GM12872 (cell line): Measurements from ENCODE around the gene ELK4.

ENCODE experiments used
- TF ChIP-seq, protein P1 (sequence below): IDR thresholded peaks from 3 replicates; pipeline ENCODE4 v1.5.1; 2011; ENCODE audit warnings: low read depth, mild to moderate bottlenecking, low read length, moderate library complexity; ENCODE audit not compliant: insufficient read depth

ELK4 gene

DNA sequence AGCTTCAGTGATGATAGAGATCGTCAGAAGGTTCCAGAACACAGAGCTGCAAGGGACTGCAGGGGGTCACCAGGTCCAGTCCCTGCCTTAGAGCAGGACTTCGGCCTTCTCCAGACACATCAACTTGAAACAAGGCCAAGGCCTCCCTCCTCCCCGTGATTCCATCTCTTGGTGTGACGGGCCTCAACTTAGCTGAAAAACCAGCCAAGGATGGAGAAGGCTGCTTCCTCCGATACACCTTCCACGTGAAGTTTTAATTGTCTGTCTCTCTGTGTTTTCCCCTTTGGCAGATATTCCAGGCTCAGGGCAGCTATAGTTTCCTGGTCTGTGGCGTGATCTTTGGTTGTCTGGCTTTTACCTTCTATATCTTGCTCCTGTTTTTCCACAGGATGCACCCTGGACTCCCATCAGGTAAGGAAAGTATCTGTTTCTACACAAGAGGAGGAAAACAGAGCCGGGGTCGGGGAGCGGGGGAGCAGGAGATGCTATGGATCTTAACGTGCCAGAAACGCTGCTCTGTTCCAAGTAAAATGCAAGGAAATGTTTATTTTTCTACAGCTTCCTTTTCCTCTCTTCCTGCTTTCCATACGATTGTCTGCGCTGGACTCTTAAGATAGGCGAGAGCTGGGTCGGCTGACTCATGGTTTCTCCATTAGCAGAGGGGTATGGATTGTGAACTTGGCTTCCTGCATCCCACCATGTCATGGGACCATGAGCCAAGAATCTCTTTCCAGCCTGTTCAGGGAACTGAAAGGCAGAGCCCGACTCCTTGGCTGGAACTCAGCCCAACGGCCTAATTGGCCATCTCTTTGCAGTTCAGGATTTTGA, 32.8 kb downstream of the ELK4 start:
- TF ChIP-seq, protein P1, sequence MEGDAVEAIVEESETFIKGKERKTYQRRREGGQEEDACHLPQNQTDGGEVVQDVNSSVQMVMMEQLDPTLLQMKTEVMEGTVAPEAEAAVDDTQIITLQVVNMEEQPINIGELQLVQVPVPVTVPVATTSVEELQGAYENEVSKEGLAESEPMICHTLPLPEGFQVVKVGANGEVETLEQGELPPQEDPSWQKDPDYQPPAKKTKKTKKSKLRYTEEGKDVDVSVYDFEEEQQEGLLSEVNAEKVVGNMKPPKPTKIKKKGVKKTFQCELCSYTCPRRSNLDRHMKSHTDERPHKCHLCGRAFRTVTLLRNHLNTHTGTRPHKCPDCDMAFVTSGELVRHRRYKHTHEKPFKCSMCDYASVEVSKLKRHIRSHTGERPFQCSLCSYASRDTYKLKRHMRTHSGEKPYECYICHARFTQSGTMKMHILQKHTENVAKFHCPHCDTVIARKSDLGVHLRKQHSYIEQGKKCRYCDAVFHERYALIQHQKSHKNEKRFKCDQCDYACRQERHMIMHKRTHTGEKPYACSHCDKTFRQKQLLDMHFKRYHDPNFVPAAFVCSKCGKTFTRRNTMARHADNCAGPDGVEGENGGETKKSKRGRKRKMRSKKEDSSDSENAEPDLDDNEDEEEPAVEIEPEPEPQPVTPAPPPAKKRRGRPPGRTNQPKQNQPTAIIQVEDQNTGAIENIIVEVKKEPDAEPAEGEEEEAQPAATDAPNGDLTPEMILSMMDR: no peak

DNA sequence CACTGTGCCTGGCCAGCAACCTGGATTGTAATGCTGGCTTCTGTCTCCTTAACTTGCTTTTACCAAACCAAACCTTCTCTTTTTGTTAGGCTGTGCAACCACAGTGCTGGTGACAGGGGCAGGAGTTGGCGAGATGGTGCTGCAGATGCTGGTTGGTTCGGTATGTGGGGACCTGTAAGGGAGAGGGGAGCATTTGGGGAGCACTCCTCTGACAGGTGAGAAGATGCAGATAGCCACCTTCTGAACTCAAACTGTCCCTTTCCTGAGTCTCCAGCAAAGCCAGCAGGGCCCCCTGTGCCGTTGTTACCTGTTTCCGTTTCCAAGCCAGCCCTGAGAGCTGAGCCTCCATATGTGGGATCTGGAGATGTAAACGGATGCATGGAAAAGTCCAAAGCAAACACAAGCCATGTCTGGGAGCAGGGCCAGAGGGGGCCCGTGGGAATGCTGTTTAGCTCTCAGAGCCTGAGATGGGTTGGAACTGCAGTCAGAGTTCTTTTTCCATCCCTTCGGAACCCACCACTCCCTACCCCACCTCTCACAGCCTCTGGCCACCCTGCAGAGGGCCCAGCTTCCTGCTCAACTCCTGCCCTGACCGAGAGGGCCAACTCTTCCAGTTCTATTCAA, 34.0 kb downstream of the ELK4 start:
- TF ChIP-seq, protein P1: no peak

DNA sequence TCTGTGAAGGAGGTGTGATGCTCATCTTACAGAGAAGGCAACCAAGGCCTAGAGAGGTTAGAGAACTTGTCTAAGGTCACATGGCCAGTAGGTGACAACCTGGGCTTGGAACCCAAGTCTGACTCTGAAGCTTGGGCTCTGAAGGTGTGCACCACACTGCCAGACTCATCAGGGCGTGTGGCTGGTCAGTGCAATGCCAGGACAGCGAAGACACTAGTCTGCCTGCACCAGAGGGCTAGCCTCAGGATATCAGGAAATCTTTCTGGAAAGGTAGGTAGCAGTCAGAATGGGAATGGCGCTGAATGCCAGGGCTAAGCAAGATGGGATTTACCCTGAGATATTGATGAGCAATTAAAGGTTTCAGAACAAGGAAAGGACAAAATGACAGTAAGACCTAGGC, 34.9 kb downstream of the ELK4 start:
- TF ChIP-seq, protein P1: no peak

DNA sequence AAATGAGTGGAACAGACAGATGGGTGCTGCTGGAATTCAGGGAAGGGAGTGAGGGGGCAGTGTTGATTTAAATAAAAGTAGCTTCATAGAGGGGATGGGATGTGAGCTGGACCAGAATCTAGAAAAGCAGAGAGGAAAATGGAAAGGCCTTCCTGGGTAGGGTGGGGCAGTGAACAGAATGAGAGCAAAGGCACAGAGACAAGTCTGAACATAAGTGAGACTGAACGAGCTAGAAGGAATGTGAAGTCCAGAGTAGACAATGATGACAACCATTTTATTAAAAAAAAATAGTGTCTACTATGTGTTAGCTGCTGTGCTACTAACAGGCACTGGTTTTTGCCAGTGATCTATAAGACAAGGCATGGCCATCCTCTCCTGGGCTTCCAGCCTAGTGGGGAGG, 36.0 kb downstream of the ELK4 start:
- TF ChIP-seq, protein P1: no peak

DNA sequence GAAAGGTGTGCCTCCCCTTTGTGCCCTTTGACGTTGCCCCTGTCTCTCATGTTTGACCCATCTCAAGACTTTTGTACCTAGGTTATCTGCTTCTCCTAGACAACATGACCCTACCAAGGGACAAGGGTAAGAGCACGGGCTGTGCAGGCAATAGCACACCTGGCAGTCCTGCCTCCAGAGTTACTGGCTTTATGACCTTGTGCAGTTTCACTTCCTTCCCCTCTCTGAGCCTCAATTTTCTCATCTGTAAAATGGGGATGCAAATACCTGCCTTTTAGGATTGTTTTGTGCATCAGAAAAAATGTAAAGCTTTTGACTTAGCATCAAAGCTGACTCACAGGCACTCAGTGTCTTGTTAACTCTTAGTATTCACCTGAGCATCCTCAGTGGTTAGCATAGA, 36.4 kb downstream of the ELK4 start:
- TF ChIP-seq, protein P1: no peak

DNA sequence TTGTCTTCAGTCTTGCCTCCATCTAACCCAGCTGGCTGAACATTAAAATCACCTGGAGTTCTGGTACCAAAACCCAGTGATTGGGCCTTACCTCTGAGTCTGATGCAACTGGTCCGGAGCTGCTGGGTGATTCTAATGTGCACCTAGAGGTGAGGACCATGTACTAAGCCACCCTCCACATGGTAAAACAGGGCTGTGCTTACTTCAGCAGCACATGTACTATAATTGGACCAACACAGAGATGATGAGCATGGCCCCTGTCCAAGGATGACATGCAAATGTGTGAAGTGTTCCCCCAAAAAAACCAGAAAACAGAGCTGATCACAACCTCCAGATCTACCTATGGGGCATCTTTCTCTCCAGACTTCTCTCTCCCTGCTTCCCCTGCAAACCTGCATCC, 37.0 kb downstream of the ELK4 start:
- TF ChIP-seq, protein P1: no peak

DNA sequence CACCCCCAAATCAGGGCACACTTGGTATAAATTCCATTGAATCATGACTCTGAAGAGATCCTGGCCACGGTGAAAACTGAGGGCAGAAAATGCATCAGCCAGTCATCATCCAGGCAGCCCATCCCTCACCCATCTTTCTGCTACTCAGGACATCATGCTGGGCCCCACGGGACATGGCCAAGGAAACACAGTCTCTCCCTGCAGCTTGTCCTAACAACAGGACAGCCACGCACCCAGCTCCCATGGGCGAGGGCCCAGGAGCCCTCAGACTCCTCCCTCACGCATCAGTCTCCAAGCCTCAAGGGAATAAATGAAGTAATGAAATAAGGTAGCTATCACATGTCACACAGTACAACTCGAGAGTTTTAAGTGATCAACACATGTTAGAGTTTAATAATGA, 37.8 kb downstream of the ELK4 start:
- TF ChIP-seq, protein P1: no peak
